HFFc6 (cell line): ENCODE data around the gene TBC1D3B. TPM values are rescaled to one million over a fixed set of nuclear protein-coding genes. Genes with fewer than 3 reads are reported as not detected.
"Not testable (repeated sequence)": the region's sequence is repeated elsewhere in the genome, so short reads cannot be mapped to it uniquely, and the experiment has no call there.

ENCODE experiments used
- DNase-seq: peaks from one replicate; pipeline ENCODE4 v3.0.0-alpha.2; 2018
- H3K27ac Mint-ChIP-seq: 2 replicates; pipeline ENCODE4 v1.8.0; 2020; ENCODE audit warnings: mild to moderate bottlenecking, mixed read lengths
- H3K27me3 Mint-ChIP-seq: 2 replicates; pipeline ENCODE4 v1.8.0; 2021; ENCODE audit warnings: mild to moderate bottlenecking, moderate library complexity, mixed read lengths; ENCODE audit not compliant: insufficient read depth
- H3K36me3 Mint-ChIP-seq: 2 replicates; pipeline ENCODE4 v1.8.0; 2021; ENCODE audit warnings: low read depth, mixed read lengths
- H3K4me1 Mint-ChIP-seq: 2 replicates; pipeline ENCODE4 v1.8.0; 2020; ENCODE audit warnings: low read depth, mixed read lengths
- H3K4me3 Mint-ChIP-seq: 2 replicates; pipeline ENCODE4 v1.8.0; 2020; ENCODE audit warnings: mild to moderate bottlenecking, moderate library complexity, mixed read lengths
- H3K9me3 Mint-ChIP-seq: 2 replicates; pipeline ENCODE4 v1.8.0; 2020; ENCODE audit warnings: mild to moderate bottlenecking, mixed read lengths
- CTCF ChIP-seq: fragments of 200-600 bp; sonication (generic); IDR thresholded peaks from 2 replicates; pipeline ENCODE4 v1.5.0; 2021; ENCODE audit warnings: antibody characterized with exemption, mild to moderate bottlenecking
- total RNA-seq, 6 experiments: library from RNA; stranded (reverse); fragmentation: NEBNext Ultra II Directional; extraction: Animal tissue kit (Norgen Biotek cat#: 25700); gene quantifications; 2 replicates in 1 of 6; 3 replicates in 5 of 6; pipeline ENCODE4 v1.2.3, GENCODE V29; 2021

TBC1D3B gene
- total RNA-seq, 6 experiments from 2014 or later = 0.54 to 1.3 (median 0.80) TPM

DNA sequence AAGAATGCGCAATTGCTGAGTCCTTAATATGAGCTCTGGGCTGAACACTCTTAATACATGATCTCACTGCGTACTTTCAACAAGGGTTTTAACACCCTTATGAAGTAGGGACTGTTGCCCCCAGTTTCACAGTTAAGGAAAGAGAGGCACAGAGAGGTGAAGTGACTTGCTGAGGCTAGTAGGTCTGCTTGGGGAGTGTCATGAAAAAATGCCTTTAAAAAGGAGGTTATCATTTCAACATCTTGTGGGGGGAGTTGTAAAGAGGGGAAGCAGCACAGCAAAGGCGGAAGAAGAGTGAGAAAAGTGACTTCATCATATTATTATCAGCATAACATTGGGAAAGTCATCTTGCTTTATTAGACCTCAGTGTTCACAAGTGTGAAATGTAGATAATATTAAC is 36.5 kb upstream of the TBC1D3B start:
- Mint-ChIP-seq H3K4me3 (no peak overlapping the region), H3K27me3 (peaks cover 3% of the 10 kb centered on the region), H3K4me1 (no peaks in the 10 kb centered on the region), H3K27ac (no peak overlapping the region), H3K36me3 (no peaks in the 10 kb centered on the region), H3K9me3 (no peaks in the 10 kb centered on the region)
- DNase-seq = no peak
- TF ChIP-seq CTCF = no peak

GRCh38 chr17:36212272-36212605 is 35.8 kb upstream of the TBC1D3B start:
- no peak for TF ChIP-seq CTCF
- H3K27me3 Mint-ChIP-seq = peaks cover 3% of the 10 kb centered on the region
- no peaks in the 10 kb centered on the region for H3K4me1 Mint-ChIP-seq
- DNase-seq = no peak
- no peaks in the 10 kb centered on the region for H3K9me3 Mint-ChIP-seq
- no peak overlapping the region for H3K4me3 Mint-ChIP-seq
- no peak overlapping the region for H3K27ac Mint-ChIP-seq
- no peaks in the 10 kb centered on the region for H3K36me3 Mint-ChIP-seq

DNA sequence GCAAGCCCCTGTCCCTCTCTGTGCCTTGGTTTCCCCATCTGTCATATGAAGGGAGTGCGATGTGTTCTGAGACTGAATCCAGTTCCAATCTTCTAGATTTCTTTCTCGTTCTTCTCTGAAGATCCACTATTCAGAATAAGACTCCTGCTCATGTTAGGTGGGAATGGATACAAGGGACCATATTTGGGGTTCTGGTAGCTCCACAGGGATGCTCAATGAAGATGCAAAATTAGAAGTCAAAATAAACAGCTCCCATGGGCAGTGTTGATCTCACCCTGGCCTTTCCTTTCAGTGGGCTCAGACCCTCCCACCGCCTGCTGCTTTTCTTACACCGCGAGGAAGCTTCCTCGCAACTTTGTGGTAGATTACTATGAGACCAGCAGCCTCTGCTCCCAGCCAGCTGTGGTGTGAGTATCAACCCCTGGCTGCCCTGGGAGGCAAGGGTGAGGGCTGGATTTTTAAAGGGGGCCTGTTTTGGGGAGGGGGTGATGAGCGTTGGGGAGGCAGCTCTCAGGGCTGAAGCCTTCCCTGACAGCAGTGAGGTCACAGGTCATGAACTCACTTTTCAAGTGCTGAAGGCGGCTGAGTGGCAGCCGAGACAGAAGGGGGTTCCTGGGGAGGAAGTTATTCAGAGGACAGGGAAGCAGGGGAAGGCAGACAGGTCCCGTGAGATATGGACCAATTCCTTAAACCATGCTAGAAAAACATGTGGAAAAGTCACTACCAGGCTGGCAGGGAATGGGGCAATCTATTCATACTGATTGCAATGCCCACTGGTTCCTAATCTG is 35.2 kb upstream of the TBC1D3B start:
- not testable (repeated sequence) for DNase-seq, H3K4me3 Mint-ChIP-seq, H3K4me1 Mint-ChIP-seq, H3K27ac Mint-ChIP-seq, H3K27me3 Mint-ChIP-seq, H3K36me3 Mint-ChIP-seq, H3K9me3 Mint-ChIP-seq

DNA sequence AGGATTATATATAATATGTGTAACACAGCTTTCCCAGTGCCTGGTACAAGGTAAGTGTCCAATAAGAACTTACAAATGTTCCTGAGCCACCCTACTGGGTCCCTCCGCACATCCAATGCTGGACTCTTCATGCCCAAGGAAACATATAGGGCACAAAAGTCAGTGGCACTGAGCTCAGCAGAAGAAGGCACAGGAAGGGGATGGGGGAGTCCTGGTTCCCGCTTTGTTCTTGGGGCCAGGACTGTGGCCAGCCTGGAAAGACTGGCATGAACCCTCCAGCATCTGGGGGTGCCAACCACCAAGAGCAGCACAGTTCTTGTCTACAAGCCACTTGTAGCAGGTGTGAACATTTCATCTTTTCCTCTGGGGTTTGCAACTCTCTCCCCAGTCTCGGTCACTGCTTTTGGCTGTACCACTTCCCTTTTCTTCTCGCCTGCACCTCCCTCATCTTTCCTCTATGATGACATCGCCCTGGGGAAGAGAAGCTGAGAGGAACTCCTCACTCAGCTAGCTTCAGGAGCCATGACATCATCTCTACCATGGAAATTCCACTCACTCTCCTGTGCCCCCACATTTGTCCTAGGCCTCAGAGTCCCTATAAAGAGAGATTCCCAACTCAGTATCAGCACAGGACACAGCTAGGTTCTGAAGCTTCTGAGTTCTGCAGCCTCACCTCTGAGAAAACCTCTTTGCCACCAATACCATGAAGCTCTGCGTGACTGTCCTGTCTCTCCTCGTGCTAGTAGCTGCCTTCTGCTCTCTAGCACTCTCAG is 34.2 kb upstream of the TBC1D3B start, which contains the start of gene CCL4L2:
Gene CCL4L2 (plus strand): TSS at position 625 of the 773 bp plus-strand sequence.
- H3K9me3 Mint-ChIP-seq, H3K4me3 Mint-ChIP-seq, H3K27me3 Mint-ChIP-seq, H3K4me1 Mint-ChIP-seq, DNase-seq, H3K27ac Mint-ChIP-seq, H3K36me3 Mint-ChIP-seq: not testable (repeated sequence)

DNA sequence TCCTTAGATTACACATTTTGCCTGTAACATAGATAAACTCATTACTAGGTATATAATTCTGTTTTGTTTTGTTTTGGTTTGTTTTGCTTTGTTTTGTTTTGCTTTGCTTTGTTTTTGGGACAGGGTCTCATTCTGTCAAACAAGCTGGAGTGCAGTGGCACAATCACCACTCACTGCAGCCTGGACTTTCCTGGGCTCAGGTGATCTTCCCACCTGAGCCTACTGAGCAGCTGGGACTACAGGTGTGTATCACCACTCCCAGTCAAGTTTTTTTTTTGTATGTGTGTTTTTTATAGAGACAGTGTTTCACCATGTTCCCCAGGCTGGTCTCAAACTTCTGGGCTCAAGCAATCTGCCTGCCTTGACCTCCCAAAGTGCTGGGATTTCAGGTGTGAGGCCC is 33.1 kb upstream of the TBC1D3B start:
- no peak overlapping the region for H3K4me3 Mint-ChIP-seq
- no peak for TF ChIP-seq CTCF
- no peak overlapping the region for H3K27ac Mint-ChIP-seq
- DNase-seq = no peak
- H3K36me3 Mint-ChIP-seq = no peaks in the 10 kb centered on the region
- H3K27me3 Mint-ChIP-seq = peaks cover 3% of the 10 kb centered on the region
- H3K9me3 Mint-ChIP-seq = no peaks in the 10 kb centered on the region
- H3K4me1 Mint-ChIP-seq = no peaks in the 10 kb centered on the region

DNA sequence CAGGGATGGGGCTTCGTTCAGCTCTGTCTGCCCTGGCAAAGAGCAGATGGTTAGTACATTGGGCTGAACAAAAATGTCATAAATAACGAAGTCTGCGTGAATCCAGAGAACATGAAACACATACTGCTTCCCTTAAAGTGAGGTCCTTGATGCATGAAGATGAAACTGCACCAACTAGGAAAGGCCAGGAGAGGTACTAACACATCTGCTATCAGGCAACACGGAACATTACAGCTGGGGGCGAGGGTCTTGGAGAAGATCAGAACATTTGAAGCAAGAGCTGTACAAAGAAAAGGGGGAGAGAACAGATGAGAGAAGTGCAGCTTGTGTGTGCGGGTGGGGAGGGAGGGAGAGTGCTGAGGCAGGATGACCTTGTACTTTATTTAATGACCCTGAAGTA is 30.9 kb upstream of the TBC1D3B start:
- H3K36me3 Mint-ChIP-seq, H3K4me3 Mint-ChIP-seq, H3K27ac Mint-ChIP-seq, DNase-seq, H3K9me3 Mint-ChIP-seq, H3K4me1 Mint-ChIP-seq, H3K27me3 Mint-ChIP-seq: not testable (repeated sequence)

GRCh38 chr17:36206486-36206821 is 30.0 kb upstream of the TBC1D3B start:
- not testable (repeated sequence) for H3K36me3 Mint-ChIP-seq, H3K27me3 Mint-ChIP-seq, H3K9me3 Mint-ChIP-seq, H3K4me3 Mint-ChIP-seq, H3K27ac Mint-ChIP-seq, H3K4me1 Mint-ChIP-seq, DNase-seq
